CD8-positive, alpha-beta memory T cell (primary cell): ENCODE data around the gene SIDT2. TPM values are rescaled to one million over a fixed set of nuclear protein-coding genes. Genes with fewer than 3 reads are reported as not detected.
A peak's percentile ranks its signal among the peaks of the same experiment; 100 is the strongest.

Experiments used
- CTCF ChIA-PET: fragments of 350-600 bp; sonication (Branson Sonifier 250); formaldehyde crosslinking; loops from one replicate; lab custom pipeline; 2021; ENCODE audit warnings: antibody characterized with exemption; lab: Charles Lee
- POLR2A ChIA-PET: fragments of 350-600 bp; sonication (Branson Sonifier 250); formaldehyde crosslinking; loops from one replicate; lab custom pipeline; 2021; ENCODE audit warnings: antibody characterized with exemption; lab: Charles Lee
- DNase-seq, 5 donors: peaks; one replicate each; pipeline versions ENCODE4 v3.0.0 to v3.0.0-alpha.2; 2020 to 2022; ENCODE audit warnings: mixed read lengths in 1 of 5
- H3K27ac ChIP-seq: one replicate; pipeline ENCODE4 v1.7.0; 2013; ENCODE audit warnings: low read depth, mild to moderate bottlenecking, low read length, moderate library complexity
- H3K27me3 ChIP-seq: 2 replicates; pipeline ENCODE4 v1.7.0; 2013; ENCODE audit warnings: low read length, mild to moderate bottlenecking; ENCODE audit not compliant: insufficient read depth, poor library complexity, severe bottlenecking
- H3K36me3 ChIP-seq: 2 replicates; pipeline ENCODE4 v1.7.0; 2013; ENCODE audit warnings: mild to moderate bottlenecking, low read length, moderate library complexity; ENCODE audit not compliant: insufficient read depth
- H3K4me1 ChIP-seq: 2 replicates; pipeline ENCODE4 v1.7.0; 2013; ENCODE audit warnings: mild to moderate bottlenecking, low read length, moderate library complexity; ENCODE audit not compliant: insufficient read depth
- H3K4me3 ChIP-seq: 2 replicates; pipeline ENCODE4 v1.7.0; 2013; ENCODE audit warnings: mild to moderate bottlenecking, low read length
- H3K9me3 ChIP-seq: 2 replicates; pipeline ENCODE4 v1.7.0; 2013; ENCODE audit warnings: mild to moderate bottlenecking, low read length
- H3K27ac Mint-ChIP-seq, 8 donors: one replicate each; pipeline ENCODE4 v1.8.0; 2020 to 2021; ENCODE audit warnings: mixed read lengths in 8 of 8, mild to moderate bottlenecking in 6 of 8, inconsistent platforms in 3 of 8, moderate library complexity in 3 of 8
- H3K27me3 Mint-ChIP-seq, 2 donors: one replicate each; pipeline ENCODE4 v1.8.0; 2020 to 2021; ENCODE audit warnings: mixed read lengths in 2 of 2, mild to moderate bottlenecking in 1 of 2, moderate library complexity in 1 of 2
- H3K36me3 Mint-ChIP-seq, 3 donors: one replicate each; pipeline ENCODE4 v1.8.0; 2020 to 2021; ENCODE audit warnings: mixed read lengths in 3 of 3, inconsistent platforms in 1 of 3, mild to moderate bottlenecking in 1 of 3
- H3K4me1 Mint-ChIP-seq, 3 donors: one replicate each; pipeline ENCODE4 v1.8.0; 2020 to 2021; ENCODE audit warnings: mixed read lengths in 3 of 3, inconsistent platforms in 1 of 3, mild to moderate bottlenecking in 1 of 3
- H3K4me3 Mint-ChIP-seq, 7 donors: one replicate each; pipeline ENCODE4 v1.8.0; 2020 to 2021; ENCODE audit warnings: mixed read lengths in 7 of 7, mild to moderate bottlenecking in 6 of 7, moderate library complexity in 4 of 7, inconsistent platforms in 2 of 7
- H3K9me3 Mint-ChIP-seq, 5 donors: one replicate each; pipeline ENCODE4 v1.8.0; 2020 to 2022; ENCODE audit warnings: mixed read lengths in 5 of 5, mild to moderate bottlenecking in 3 of 5, moderate library complexity in 2 of 5, inconsistent platforms in 1 of 5
- polyA plus RNA-seq: library from polyadenylated mRNA; unstranded; fragments of 300-500 nt; fragmentation: Illumina TruSeq; gene quantifications from one replicate; pipeline ENCODE4 v1.2.3, GENCODE V29; 2021
- total RNA-seq, 2 experiments: library from RNA; stranded (reverse); gene quantifications; one replicate each; pipeline ENCODE4 v1.2.3, GENCODE V29; 2021

Gene SIDT2
- total and polyA plus RNA-seq, 3 experiments from 2014 or later: 2.0 to 14.9 (median 13.8) TPM

GRCh38 chr11:117143871-117144476, 34.6 kb upstream of the SIDT2 start, which contains the start of gene PAFAH1B2:
TSS of gene PAFAH1B2 (plus strand) at chr11:117144287. CDS start at chr11:117152448, 8,161 bp downstream.
- ChIA-PET CTCF (interaction anchor here (0.7 to 2.6 kb wide), 7 partner anchors 13 to 353 kb away, joined by 3 to 8 read pairs (median 5); partner anchors contain the start of gene APOA5), POLR2A (interaction anchor here (0.5 to 2.8 kb wide), 10 partner anchors 17 to 855 kb away, joined by 3 to 15 read pairs (median 5); partner anchors contain the start of genes SIDT2 and ZPR1)
- H3K9me3 ChIP-seq: no peaks in the 10 kb centered on the region
- Mint-ChIP-seq H3K4me1 (peaks cover 38 to 53% (median 52%) of the 10 kb centered on the region in 3 donors), H3K36me3 (peaks cover 1 to 39% (median 3%) of the 10 kb centered on the region in 3 donors), H3K9me3 (no peaks in the 10 kb centered on the region), H3K27me3 (peaks cover 9 to 15% of the 10 kb centered on the region in 2 donors), H3K4me3 (peak within 1 kb of the TSS; percentile 91 to 99 (median 96)), H3K27ac (peak within 1 kb of the TSS; percentile 93 to 99 (median 98))
- peak within 1 kb of the TSS; percentile 80 for H3K27ac ChIP-seq
- no peaks in the 10 kb centered on the region for H3K27me3 ChIP-seq
- H3K4me3 ChIP-seq: peak within 1 kb of the TSS; percentile 98
- peak; percentile 90 to 96 (median 93) for DNase-seq
- no peaks in the 10 kb centered on the region for H3K36me3 ChIP-seq
- peaks cover 31% of the 10 kb centered on the region for H3K4me1 ChIP-seq

GRCh38 chr11:117144477-117145392, 33.8 kb upstream of the SIDT2 start:
- Histone ChIP-seq H3K9me3 (no peaks in the 10 kb centered on the region), H3K36me3 (no peaks in the 10 kb centered on the region), H3K27me3 (no peaks in the 10 kb centered on the region), H3K4me3 (peak overlapping the region; percentile 98), H3K27ac (peak overlapping the region; percentile 80), H3K4me1 (peaks cover 31% of the 10 kb centered on the region)
- DNase-seq: peak in 3 of 5 donors; percentile 21 to 44 (median 36)
- Mint-ChIP-seq H3K27ac (peak overlapping the region; percentile 83 to 99 (median 96)), H3K4me3 (peak overlapping the region; percentile 91 to 99 (median 96)), H3K4me1 (peaks cover 40 to 56% (median 53%) of the 10 kb centered on the region in 3 donors), H3K36me3 (peaks cover 1 to 41% (median 3%) of the 10 kb centered on the region in 3 donors), H3K27me3 (peaks cover 5 to 12% of the 10 kb centered on the region in 2 donors), H3K9me3 (no peaks in the 10 kb centered on the region)
- ChIA-PET CTCF (interaction anchor here (0.7 to 2.6 kb wide), 9 partner anchors 12 to 354 kb away, joined by 3 to 8 read pairs (median 5); partner anchors contain the start of gene APOA5), POLR2A (interaction anchor here (0.5 to 2.8 kb wide), 9 partner anchors 11 to 854 kb away, joined by 3 to 15 read pairs (median 5); partner anchors contain the start of genes SIDT2 and ZPR1)

- ChIA-PET POLR2A (interaction anchor here (0.5 to 2.8 kb wide), 6 partner anchors 12 to 1194 kb away, joined by 3 to 15 read pairs (median 6); partner anchors contain the start of genes SIDT2 and ZPR1), CTCF (interaction anchor here (0.7 to 2.6 kb wide), 6 partner anchors 11 to 355 kb away, joined by 3 to 7 read pairs (median 4); partner anchors contain the start of gene APOA5)
- Mint-ChIP-seq H3K27me3 (peaks cover 5% of the 10 kb centered on the region in 2 donors), H3K27ac (peak overlapping the region; percentile 83 to 99 (median 96)), H3K4me3 (peak overlapping the region; percentile 91 to 99 (median 96)), H3K36me3 (peaks cover 1 to 44% (median 3%) of the 10 kb centered on the region in 3 donors), H3K9me3 (no peaks in the 10 kb centered on the region), H3K4me1 (peaks cover 43 to 61% (median 57%) of the 10 kb centered on the region in 3 donors)
- Histone ChIP-seq H3K9me3 (no peaks in the 10 kb centered on the region), H3K4me1 (peaks cover 31% of the 10 kb centered on the region), H3K36me3 (no peaks in the 10 kb centered on the region), H3K27me3 (no peaks in the 10 kb centered on the region), H3K4me3 (peak overlapping the region; percentile 98), H3K27ac (peak overlapping the region; percentile 80)
- DNase-seq: peak in 1 of 5 donors; percentile 1
These were observed 33.2 kb upstream of the SIDT2 start for GRCh38 chr11:117145393-117145761.

- ChIA-PET POLR2A (interaction anchor here (0.6 kb wide), 1 partner anchor 26 kb away, joined by 3 read pairs; no protein-coding TSS in a partner anchor), CTCF (interaction anchor here (0.9 to 1.6 kb wide), 3 partner anchors 11 to 359 kb away, joined by 3 to 4 read pairs (median 3); partner anchors contain the start of gene ZPR1)
- Mint-ChIP-seq H3K27me3 (peaks cover 0 to 3% of the 10 kb centered on the region in 2 donors), H3K36me3 (peaks cover 1 to 50% (median 3%) of the 10 kb centered on the region in 3 donors), H3K9me3 (no peaks in the 10 kb centered on the region), H3K4me3 (peak overlapping the region in 4 of 7 donors; percentile 91 to 97 (median 96)), H3K4me1 (peaks cover 46 to 70% (median 63%) of the 10 kb centered on the region in 3 donors), H3K27ac (peak overlapping the region in 4 of 8 donors; percentile 31 to 97 (median 68))
- H3K4me1 ChIP-seq: peaks cover 31% of the 10 kb centered on the region
- H3K27ac ChIP-seq: no peak overlapping the region
- no peaks in the 10 kb centered on the region for H3K36me3 ChIP-seq
- DNase-seq: no peak
- H3K27me3 ChIP-seq: no peaks in the 10 kb centered on the region
- H3K9me3 ChIP-seq: no peaks in the 10 kb centered on the region
- no peak overlapping the region for H3K4me3 ChIP-seq
These were observed 32.0 kb upstream of the SIDT2 start for GRCh38 chr11:117146521-117146920.

GRCh38 chr11:117152066-117152465, 26.5 kb upstream of the SIDT2 start:
- Histone ChIP-seq H3K4me1 (peaks cover 5% of the 10 kb centered on the region), H3K9me3 (no peaks in the 10 kb centered on the region), H3K4me3 (no peak overlapping the region), H3K27ac (no peak overlapping the region), H3K27me3 (no peaks in the 10 kb centered on the region), H3K36me3 (peaks cover 16% of the 10 kb centered on the region)
- Mint-ChIP-seq H3K4me3 (no peak overlapping the region), H3K9me3 (no peaks in the 10 kb centered on the region), H3K36me3 (peaks cover 3 to 66% (median 3%) of the 10 kb centered on the region in 3 donors), H3K4me1 (peaks cover 35 to 82% (median 56%) of the 10 kb centered on the region in 3 donors), H3K27ac (peak overlapping the region in 2 of 8 donors; percentile 48 to 49), H3K27me3 (no peaks in the 10 kb centered on the region)
- ChIA-PET POLR2A (interaction anchor here (0.5 kb wide), 1 partner anchor 45 kb away, joined by 5 read pairs; no protein-coding TSS in a partner anchor), CTCF (interaction anchor here (0.8 kb wide), 1 partner anchor 316 kb away, joined by 3 read pairs; no protein-coding TSS in a partner anchor)
- DNase-seq: no peak

GRCh38 chr11:117154468-117154867, 24.1 kb upstream of the SIDT2 start:
- ChIA-PET CTCF (no interaction called here), POLR2A (no interaction called here)
- Histone ChIP-seq H3K27me3 (no peaks in the 10 kb centered on the region), H3K27ac (no peak overlapping the region), H3K4me3 (no peak overlapping the region), H3K9me3 (no peaks in the 10 kb centered on the region), H3K4me1 (no peaks in the 10 kb centered on the region), H3K36me3 (peaks cover 19% of the 10 kb centered on the region)
- DNase-seq: no peak
- Mint-ChIP-seq H3K9me3 (no peaks in the 10 kb centered on the region), H3K36me3 (peaks cover 0 to 67% (median 2%) of the 10 kb centered on the region in 3 donors), H3K4me1 (peaks cover 34 to 78% (median 47%) of the 10 kb centered on the region in 3 donors), H3K4me3 (no peak overlapping the region), H3K27me3 (no peaks in the 10 kb centered on the region), H3K27ac (no peak overlapping the region)

- Mint-ChIP-seq H3K27ac (peak overlapping the region in 4 of 8 donors; percentile 27 to 83 (median 54)), H3K4me1 (peaks cover 20 to 55% (median 36%) of the 10 kb centered on the region in 3 donors), H3K9me3 (no peaks in the 10 kb centered on the region), H3K4me3 (no peak overlapping the region), H3K36me3 (peaks cover 0 to 78% (median 1%) of the 10 kb centered on the region in 3 donors), H3K27me3 (no peaks in the 10 kb centered on the region)
- POLR2A ChIA-PET: no interaction called here
- Histone ChIP-seq H3K4me1 (no peaks in the 10 kb centered on the region), H3K27ac (no peak overlapping the region), H3K4me3 (no peak overlapping the region), H3K9me3 (no peaks in the 10 kb centered on the region), H3K27me3 (no peaks in the 10 kb centered on the region), H3K36me3 (peaks cover 32% of the 10 kb centered on the region)
- no peak for DNase-seq
- CTCF ChIA-PET: interaction anchor here (0.7 to 2.0 kb wide), 3 partner anchors 9 to 13 kb away, joined by 3 to 5 read pairs (median 3); partner anchors contain the start of gene PAFAH1B2
These were observed 21.0 kb upstream of the SIDT2 start for GRCh38 chr11:117157507-117157906.
